A549 (cell line): ENCODE data around the gene LGALS7. TPM values are rescaled to one million over a fixed set of nuclear protein-coding genes. Genes with fewer than 3 reads are reported as not detected.
"Not testable (repeated sequence)": the region's sequence is repeated elsewhere in the genome, so short reads cannot be mapped to it uniquely, and the experiment has no call there.

Source experiments
- ATAC-seq, 2 experiments: fragments of 200-7000 bp in 1 of 2; fragments of >200 bp in 1 of 2; cut with Nextera tagmentation in 1 of 2; cut with Tn5 transposase in 1 of 2; 3 replicates each; pipeline versions ENCODE4 v1.8.0 to v1.9.1; 2018 to 2020; ENCODE audit warnings: mild to moderate bottlenecking in 1 of 2, moderate library complexity in 1 of 2
- CTCF ChIA-PET: fragments of 300-600 bp; sonication (Branson Sonifier 250); formaldehyde crosslinking; extraction: SDS; loops from one replicate; lab custom pipeline; 2021; ENCODE audit warnings: antibody characterized with exemption, inconsistent platforms; lab: Yijun Ruan, JAX
- POLR2A ChIA-PET: fragments of 350-600 bp; formaldehyde crosslinking; extraction: SDS; loops from one replicate; lab custom pipeline; 2021; ENCODE audit warnings: antibody characterized with exemption, inconsistent platforms; lab: Yijun Ruan, JAX
- DNase-seq, 2 experiments: peaks; one replicate each; pipeline versions ENCODE4 v3.0.0 to v3.0.0-alpha.2; 2011 to 2016; ENCODE audit warnings: low read depth in 1 of 2, low spot score in 1 of 2
- FAIRE-seq: peaks from 2 replicates; lab custom pipeline; 2011; peaks lifted over from hg19 to GRCh38; lab: Jason Lieb, UNC
- H3K27ac ChIP-seq, 2 experiments: fragments of >200 bp; sonication (Bioruptor Twin); formaldehyde crosslinking; 3 replicates each; pipeline ENCODE4 v1.5.1; 2016 to 2017
- H3K4me1 ChIP-seq: fragments of >200 bp; sonication (Bioruptor Twin); formaldehyde crosslinking; 3 replicates; pipeline ENCODE4 v1.6.1; 2016
- H3K4me2 ChIP-seq: fragments of >200 bp; sonication (Bioruptor Twin); formaldehyde crosslinking; 3 replicates; pipeline ENCODE4 v1.6.1; 2016
- H3K4me3 ChIP-seq: fragments of >200 bp; sonication (Bioruptor Twin); formaldehyde crosslinking; 3 replicates; pipeline ENCODE4 v1.5.1; 2016
- H3K9me3 ChIP-seq: fragments of >200 bp; sonication (Bioruptor Twin); formaldehyde crosslinking; 3 replicates; pipeline ENCODE4 v1.6.1; 2016
- CBX2 ChIP-seq: fragments of 200-600 bp; sonication (generic); IDR thresholded peaks from 2 replicates; pipeline ENCODE4 v1.6.1; 2016; ENCODE audit warnings: low read depth, mild to moderate bottlenecking, borderline replicate concordance
- CHD4 ChIP-seq: fragments of 200-600 bp; sonication (generic); IDR thresholded peaks from 2 replicates; pipeline ENCODE4 v1.6.1; 2016; ENCODE audit warnings: antibody characterized with exemption, mild to moderate bottlenecking, borderline replicate concordance
- E2F6 ChIP-seq: IDR thresholded peaks from 2 replicates; pipeline ENCODE4 v1.6.1; 2012; ENCODE audit warnings: low read depth, borderline replicate concordance
- EHMT2 ChIP-seq: fragments of 200-600 bp; sonication (generic); IDR thresholded peaks from 2 replicates; pipeline ENCODE4 v1.6.1; 2016; ENCODE audit warnings: antibody characterized with exemption, low read depth, mild to moderate bottlenecking, moderate library complexity
- GATA3 ChIP-seq: IDR thresholded peaks from 2 replicates; pipeline ENCODE4 v1.6.1; 2012; ENCODE audit warnings: borderline replicate concordance
- HDAC2 ChIP-seq: fragments of 200-600 bp; sonication (generic); IDR thresholded peaks from 2 replicates; pipeline ENCODE4 v1.6.1; 2016
- HEYL ChIP-seq: fragments of 250-450 bp; sonication (Bioruptor Pico); IDR thresholded peaks from 2 replicates; pipeline ENCODE4 v1.8.0; 2021; ENCODE audit warnings: mild to moderate bottlenecking, moderate library complexity
- KDM1A ChIP-seq: fragments of 200-600 bp; sonication (generic); IDR thresholded peaks from 2 replicates; pipeline ENCODE4 v1.6.1; 2016; ENCODE audit warnings: low read depth, mild to moderate bottlenecking
- MAX ChIP-seq: IDR thresholded peaks from 2 replicates; pipeline ENCODE4 v1.6.1; 2012
- NFE2L2 ChIP-seq: fragments of 150-350 bp; conservative IDR thresholded peaks from 2 replicates; pipeline ENCODE4 v1.6.1; 2014; ENCODE audit warnings: low read length
- NR3C1 ChIP-seq: fragments of >200 bp; sonication (Bioruptor Twin); formaldehyde crosslinking; IDR thresholded peaks from 3 replicates; pipeline ENCODE4 v1.6.1; 2017
- PBX3 ChIP-seq: IDR thresholded peaks from 2 replicates; pipeline ENCODE4 v1.6.1; 2012
- PHF8 ChIP-seq: fragments of 200-600 bp; sonication (generic); IDR thresholded peaks from 2 replicates; pipeline ENCODE4 v1.6.1; 2016; ENCODE audit warnings: low read depth, mild to moderate bottlenecking, antibody characterized with exemption, moderate library complexity, borderline replicate concordance
- POLR2AphosphoS2 ChIP-seq: conservative IDR thresholded peaks from 2 replicates; pipeline ENCODE4 v1.6.1; 2012; ENCODE audit warnings: low read length, improper control_type of control experiment, inconsistent platforms
- REST ChIP-seq: fragments of 200-600 bp; sonication (generic); IDR thresholded peaks from 2 replicates; pipeline ENCODE4 v1.6.1; 2016; ENCODE audit warnings: antibody characterized with exemption, mild to moderate bottlenecking, moderate library complexity
- RNF2 ChIP-seq: fragments of 200-600 bp; sonication (generic); IDR thresholded peaks from 2 replicates; pipeline ENCODE4 v1.6.1; 2016; ENCODE audit warnings: low read depth, mild to moderate bottlenecking, antibody characterized with exemption, moderate library complexity, borderline replicate concordance
- SREBF2 ChIP-seq: fragments of 450-650 bp; IDR thresholded peaks from 2 replicates; pipeline ENCODE4 v1.6.1; 2014; ENCODE audit warnings: mild to moderate bottlenecking, moderate library complexity
- TFCP2L1 ChIP-seq: fragments of 250-450 bp; sonication (Bioruptor Pico); IDR thresholded peaks from 2 replicates; pipeline ENCODE4 v1.5.0; 2021; ENCODE audit warnings: mild to moderate bottlenecking
- ZC3H11A ChIP-seq: fragments of 450-650 bp; IDR thresholded peaks from 2 replicates; pipeline ENCODE4 v1.6.1; 2014; ENCODE audit warnings: antibody characterized with exemption, mild to moderate bottlenecking
- ZSCAN20 ChIP-seq: fragments of 250-450 bp; sonication (Bioruptor Pico); IDR thresholded peaks from 2 replicates; pipeline ENCODE4 v1.8.0; 2022; ENCODE audit warnings: mild to moderate bottlenecking, moderate library complexity
- WGBS: methylation state at CpG from one replicate; pipeline ENCODE4 v1.1.6; 2017; ENCODE audit errors: missing lambda C conversion rate; 5-methylcytosine and 5-hydroxymethylcytosine counted together
- polyA plus RNA-seq, 4 experiments: library from polyadenylated mRNA; depleted of rRNA in 3 of 4; stranded (reverse); fragments of >200 nt; fragmentation: RNase III in 1 of 4; extraction: RNeasy Plus Mini Kit Qiagen cat#74134 plus additional on column Dnase treatment in 1 of 4; gene quantifications; 2 replicates in 3 of 4; 3 replicates in 1 of 4; pipeline ENCODE4 v1.2.3, GENCODE V29; 2011 to 2017

LGALS7 gene
- polyA plus RNA-seq, 2 of the 4 experiments (the other 2 are of a cell fraction), result not detected

GRCh38 chr19:38793671-38794070 lies 20.4 kb upstream of the LGALS7 start:
- ATAC-seq (no peak), FAIRE-seq (no peak), DNase-seq (no peak)
- Histone ChIP-seq H3K4me3 (no peak overlapping the region), H3K27ac (peak overlapping the region in 1 of 2 experiments; percentile 54; a peak in 1 of 6 replicates), H3K4me1 (peaks cover 6% of the 10 kb centered on the region), H3K9me3 (no peaks in the 10 kb centered on the region), H3K4me2 (no peak overlapping the region)
- POLR2A ChIA-PET, result interaction anchor here (0.8 to 1.3 kb wide), 3 partner anchors 19 to 56 kb away, joined by 3 to 4 read pairs (median 4); no protein-coding TSS in a partner anchor
- CTCF ChIA-PET, result interaction anchor here (0.5 to 2.3 kb wide), 14 partner anchors 11 to 250 kb away, joined by 3 to 12 read pairs (median 4); partner anchors contain the start of gene LGALS7
- TF ChIP-seq SREBF2, result no peak
- WGBS, result 88% methylated on average over 5 of the region's 5 CpGs

- POLR2A ChIA-PET, result interaction anchor here (1.3 kb wide), 1 partner anchor 56 kb away, joined by 4 read pairs; no protein-coding TSS in a partner anchor
- WGBS, result 87% methylated on average over 8 of the region's 8 CpGs
- Histone ChIP-seq H3K4me3 (no peak overlapping the region), H3K9me3 (no peaks in the 10 kb centered on the region), H3K27ac (peak overlapping the region in 1 of 2 experiments; percentile 54; a peak in 3 of 6 replicates)
- CTCF ChIA-PET, result interaction anchor here (1.0 to 2.3 kb wide), 8 partner anchors 10 to 76 kb away, joined by 3 to 12 read pairs (median 4); partner anchors contain the start of gene LGALS7
- no peak for TF ChIP-seq E2F6
- TF ChIP-seq ZSCAN20 (CRISPR knock-in tag), result no peak
- no peak for TF ChIP-seq GATA3
- no peak for TF ChIP-seq TFCP2L1 (CRISPR knock-in tag)
- no peak for TF ChIP-seq PHF8
- TF ChIP-seq CHD4, result no peak
- TF ChIP-seq NR3C1, result no peak
- TF ChIP-seq PBX3, result no peak
- no peak for TF ChIP-seq SREBF2
- TF ChIP-seq RNF2, result no peak
- no peak for TF ChIP-seq MAX
- no peak for TF ChIP-seq KDM1A
- TF ChIP-seq POLR2AphosphoS2, result no peak
- TF ChIP-seq NFE2L2, result no peak
- TF ChIP-seq EHMT2, result no peak
- TF ChIP-seq, all 56 proteins: peak for 0
- Histone ChIP-seq H3K4me2 (no peak overlapping the region), H3K4me1 (peaks cover 10% of the 10 kb centered on the region)
- DNase-seq (no peak), ATAC-seq (no peak), FAIRE-seq (no peak)
These were observed 19.9 kb upstream of the LGALS7 start for GRCh38 chr19:38793177-38793576.

GRCh38 chr19:38792250-38793111 lies 19.2 kb upstream of the LGALS7 start:
- ATAC-seq (peak in 1 of 2 experiments; percentile 13; a peak in 2 of 6 replicates), DNase-seq (no peak), FAIRE-seq (no peak)
- peaks cover 11% of the 10 kb centered on the region for H3K4me1 ChIP-seq
- no peak for TF ChIP-seq ZC3H11A
- no peak for TF ChIP-seq HDAC2
- no peak for TF ChIP-seq REST
- TF ChIP-seq CBX2, result no peak
- no peak for TF ChIP-seq SREBF2
- TF ChIP-seq HEYL (CRISPR knock-in tag), result no peak
- H3K4me3 ChIP-seq, result no peak overlapping the region
- H3K9me3 ChIP-seq, result no peaks in the 10 kb centered on the region
- CTCF ChIA-PET, result interaction anchor here (1.2 to 2.3 kb wide), 4 partner anchors 9 to 77 kb away, joined by 3 to 12 read pairs (median 4); no protein-coding TSS in a partner anchor
- WGBS, result 90% methylated on average over 64 of the region's 71 CpGs
- H3K4me2 ChIP-seq, result no peak overlapping the region
- peak overlapping the region in 1 of 2 experiments; percentile 54; a peak in 3 of 6 replicates for H3K27ac ChIP-seq
- POLR2A ChIA-PET, result no interaction called here

- DNase-seq, POLR2A ChIA-PET, H3K4me2 ChIP-seq, H3K9me3 ChIP-seq, H3K4me3 ChIP-seq, CTCF ChIA-PET, FAIRE-seq, H3K27ac ChIP-seq: not testable (repeated sequence)
- peak; percentile 38 to 73; a peak in 4 of 6 replicates for ATAC-seq
- peaks cover 11% of the 10 kb centered on the region for H3K4me1 ChIP-seq
- WGBS, result no CpG with 5 or more reads among the region's 40 CpGs
These were observed 18.2 kb upstream of the LGALS7 start for GRCh38 chr19:38791451-38792064.
